ENCODE measurements around the gene LRRC40.
"Not testable (repeated sequence)": the region's sequence is repeated elsewhere in the genome, so short reads cannot be mapped to it uniquely, and the experiment has no call there.

The LRRC40 gene

GRCh38 chr1:70202173-70202758 is 3.1 kb downstream of the LRRC40 start:
- DNase-seq (ENCODE audit: low spot score) = no peak

DNA sequence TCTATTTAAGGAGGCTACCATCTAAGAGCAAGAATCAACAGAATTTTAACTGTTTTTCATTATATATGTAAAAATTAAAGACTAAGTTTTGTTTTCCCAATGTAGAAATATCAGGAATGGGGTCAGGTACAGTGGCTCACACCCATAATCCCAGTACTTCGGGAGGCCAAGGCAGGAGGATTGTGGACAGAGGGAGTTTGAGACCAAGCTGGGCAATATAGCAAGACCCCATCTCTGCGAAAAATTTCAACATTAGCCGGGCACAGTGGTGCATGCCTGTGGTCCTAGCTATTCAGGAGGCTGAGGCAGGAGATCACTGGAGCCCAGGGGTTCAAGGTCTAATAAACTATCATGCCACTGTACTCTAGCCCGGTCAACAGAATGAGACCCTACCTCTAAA is 5.3 kb downstream of the LRRC40 start:
- no peak for DNase-seq (ENCODE audit: low spot score)

DNA sequence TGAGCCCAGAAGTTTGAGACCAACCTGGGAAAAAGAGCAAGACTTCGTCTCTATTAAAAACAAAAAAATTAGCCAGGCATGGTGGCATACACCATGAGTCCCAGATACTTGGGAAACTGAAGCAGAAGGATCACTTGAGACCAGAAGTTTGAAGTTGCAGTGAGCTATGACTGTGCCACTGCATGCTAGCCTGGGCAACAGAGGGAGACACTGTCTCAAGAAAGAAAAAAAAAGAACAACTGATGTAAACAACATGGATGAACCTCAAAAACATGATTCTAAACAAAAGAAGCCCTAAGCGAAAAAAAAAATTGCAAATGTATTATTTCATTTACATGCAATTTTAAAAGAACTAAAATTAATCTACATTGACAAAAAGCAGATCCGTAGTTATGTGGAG is 9.0 kb downstream of the LRRC40 start:
- no peak for DNase-seq (ENCODE audit: low spot score)

DNA sequence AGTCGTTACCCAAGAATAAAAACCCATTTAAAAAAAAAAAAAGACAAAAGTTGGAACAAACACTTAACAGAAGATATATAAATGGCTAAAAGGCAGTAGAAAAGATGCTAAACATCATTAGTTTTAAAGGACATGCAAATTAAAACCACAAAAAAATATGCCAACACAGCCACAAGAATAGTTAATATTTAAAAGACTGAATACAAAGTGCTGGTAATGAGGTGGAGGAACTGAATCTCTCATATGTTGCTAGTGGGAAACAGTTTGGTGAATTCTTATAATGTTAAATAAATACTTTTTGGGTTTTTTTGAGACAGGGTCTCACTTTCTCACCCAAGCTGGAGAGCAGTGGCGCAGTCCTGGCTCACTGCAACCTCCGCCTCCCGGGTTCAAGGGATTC is 10.0 kb downstream of the LRRC40 start:
- no peak for DNase-seq (ENCODE audit: low spot score)

DNA sequence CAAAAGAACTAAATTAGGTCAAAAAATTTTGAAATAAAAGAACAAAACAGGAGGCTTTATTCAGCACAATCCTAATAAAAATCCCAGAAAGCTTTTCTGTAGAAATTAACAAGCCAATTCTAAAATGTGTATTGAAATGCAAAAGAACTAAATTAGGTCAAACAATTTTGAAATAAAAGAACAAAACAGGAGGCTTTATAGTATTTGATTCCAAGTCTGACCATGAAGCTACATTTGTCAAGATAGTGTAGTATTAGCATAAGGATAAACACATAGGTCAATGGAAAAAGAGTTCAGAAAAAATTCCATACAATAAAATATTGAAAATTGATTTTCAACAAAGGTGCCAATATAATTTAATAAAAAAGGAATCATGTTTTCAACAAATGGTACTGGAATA is 10.8 kb downstream of the LRRC40 start:
- DNase-seq (ENCODE audit: low spot score) = no peak

DNA sequence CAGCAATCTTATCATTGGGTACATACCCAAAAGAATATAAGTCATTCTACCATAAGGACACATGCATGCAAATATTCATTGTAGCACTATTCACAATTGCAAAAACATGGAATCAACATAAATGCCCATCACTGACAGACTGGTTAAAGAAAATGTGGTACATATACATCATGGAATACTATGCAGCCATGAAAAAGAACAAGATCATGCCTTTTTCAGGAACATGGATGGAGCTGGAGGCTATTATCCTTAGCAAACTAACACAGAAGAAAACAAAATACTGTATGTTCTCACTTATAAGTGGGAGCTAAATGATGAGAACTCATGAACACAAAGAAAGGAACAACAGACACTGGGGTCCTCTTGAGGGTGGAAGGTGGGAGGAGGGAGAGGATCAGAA is 12.9 kb downstream of the LRRC40 start:
- DNase-seq (ENCODE audit: low spot score) = not testable (repeated sequence)

GRCh38 chr1:70190180-70190579 is 15.2 kb downstream of the LRRC40 start:
- no peak for DNase-seq (ENCODE audit: low spot score)

- no peak for DNase-seq (ENCODE audit: low spot score)
These were observed 16.9 kb downstream of the LRRC40 start for GRCh38 chr1:70188522-70188921.

- not testable (repeated sequence) for DNase-seq (ENCODE audit: low spot score)
These were observed 20.2 kb downstream of the LRRC40 start for GRCh38 chr1:70185181-70185580.

GRCh38 chr1:70171512-70171911 is 33.9 kb downstream of the LRRC40 start:
- no peak for DNase-seq (ENCODE audit: low spot score)

GRCh38 chr1:70169018-70169839 is 36.1 kb downstream of the LRRC40 start:
- DNase-seq (ENCODE audit: low spot score) = no peak

- no peak for DNase-seq (ENCODE audit: low spot score)
These were observed 37.1 kb downstream of the LRRC40 start for GRCh38 chr1:70168283-70168682.

- no peak for DNase-seq (ENCODE audit: low spot score)
These were observed 41.0 kb downstream of the LRRC40 start for GRCh38 chr1:70164350-70164749.

GRCh38 chr1:70156529-70157120 is 48.8 kb downstream of the LRRC40 start:
- DNase-seq (ENCODE audit: low spot score) = no peak

GRCh38 chr1:70153739-70154138 is 51.6 kb downstream of the LRRC40 start:
- no peak for DNase-seq (ENCODE audit: low spot score)

DNA sequence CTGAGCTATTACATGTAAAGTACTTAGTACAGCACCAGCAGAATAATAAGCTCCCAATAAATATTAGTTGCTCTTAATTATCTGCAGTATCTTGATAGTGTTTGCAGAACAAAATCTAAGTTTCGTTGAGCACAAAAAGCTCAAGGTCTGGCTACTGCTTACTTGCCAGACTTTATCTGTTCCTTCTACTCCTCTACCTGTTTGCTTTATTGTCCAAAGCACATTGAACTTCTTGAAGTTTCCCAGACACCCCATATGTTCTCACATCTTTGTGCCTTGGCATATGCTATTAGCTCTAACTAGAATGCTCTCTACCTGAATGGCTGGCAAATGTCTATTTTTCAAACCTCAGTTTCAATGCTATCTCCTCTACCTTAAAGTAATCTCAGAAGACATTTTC is 54.9 kb downstream of the LRRC40 start:
- no peak for DNase-seq (ENCODE audit: low spot score)

DNA sequence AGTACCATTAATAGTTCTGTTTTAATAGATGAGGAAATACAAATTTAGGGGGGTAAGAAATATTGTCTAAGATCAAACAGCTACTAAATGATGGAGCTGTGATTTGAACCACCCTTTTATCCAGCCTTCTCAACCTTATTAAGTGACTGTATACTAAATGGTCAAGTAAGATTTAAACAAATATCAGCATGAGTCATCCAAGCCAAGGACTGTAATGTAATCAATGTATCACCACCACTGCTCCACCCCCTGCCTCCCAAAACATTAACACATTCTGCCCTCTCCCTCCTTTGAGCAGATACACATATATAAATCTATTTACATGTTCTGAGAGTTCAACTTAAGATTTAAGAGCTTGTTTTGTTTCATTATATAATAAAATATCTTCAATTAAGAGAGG is 58.9 kb downstream of the LRRC40 start:
- no peak for DNase-seq (ENCODE audit: low spot score)

DNA sequence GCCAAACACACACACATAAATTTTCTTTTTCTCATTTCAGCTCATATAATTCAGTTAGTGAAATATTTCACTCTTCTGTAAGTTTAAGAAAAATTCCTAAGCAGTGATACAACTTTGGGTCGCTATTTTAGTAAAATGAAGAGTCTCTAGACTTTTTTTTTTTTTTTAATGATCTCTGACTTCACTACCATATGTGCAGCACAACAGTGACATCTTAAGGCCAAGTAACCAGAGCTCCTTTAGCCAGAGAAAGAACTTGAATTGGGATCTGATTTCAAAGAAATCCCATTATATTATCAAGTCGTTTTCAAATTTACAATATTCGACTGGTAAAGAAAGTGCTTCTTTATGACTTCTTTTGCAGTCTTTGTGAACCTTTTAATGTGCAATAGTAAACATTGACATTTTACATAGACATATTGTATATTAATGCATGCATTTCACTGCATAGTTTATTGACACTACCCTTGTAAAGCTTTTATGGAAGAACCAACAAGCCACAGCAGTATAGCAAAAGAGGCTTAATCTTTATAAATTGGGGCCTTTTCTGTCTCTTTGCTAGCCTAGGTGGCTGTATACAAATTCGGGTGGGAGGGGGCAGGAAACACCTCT is 62.2 kb downstream of the LRRC40 start:
- no peak for DNase-seq (ENCODE audit: low spot score)

- DNase-seq (ENCODE audit: low spot score) = peak; percentile 30
These were observed 63.3 kb downstream of the LRRC40 start for GRCh38 chr1:70142075-70142474.

- no peak for DNase-seq (ENCODE audit: low spot score)
These were observed 64.5 kb downstream of the LRRC40 start for GRCh38 chr1:70140894-70141293.

DNA sequence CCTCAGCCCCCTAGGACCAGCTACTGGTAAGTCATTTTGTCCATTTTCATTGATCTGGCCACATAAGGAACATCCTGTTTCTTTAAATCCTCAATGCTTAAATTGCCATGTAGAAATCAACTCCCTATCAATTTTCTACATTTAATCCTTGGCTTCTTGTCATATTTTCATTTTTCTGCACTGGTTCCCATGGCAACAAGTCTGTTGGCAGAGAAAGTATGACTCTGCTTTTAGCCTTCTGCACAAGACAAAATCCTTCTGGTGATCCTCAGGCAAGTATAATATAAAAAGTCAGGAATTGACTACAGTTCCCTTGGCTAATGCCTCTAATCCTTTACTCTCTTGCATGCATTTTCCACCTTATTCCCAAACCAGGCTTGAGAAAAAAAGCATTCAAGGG is 65.0 kb downstream of the LRRC40 start:
- DNase-seq (ENCODE audit: low spot score) = peak; percentile 55

DNA sequence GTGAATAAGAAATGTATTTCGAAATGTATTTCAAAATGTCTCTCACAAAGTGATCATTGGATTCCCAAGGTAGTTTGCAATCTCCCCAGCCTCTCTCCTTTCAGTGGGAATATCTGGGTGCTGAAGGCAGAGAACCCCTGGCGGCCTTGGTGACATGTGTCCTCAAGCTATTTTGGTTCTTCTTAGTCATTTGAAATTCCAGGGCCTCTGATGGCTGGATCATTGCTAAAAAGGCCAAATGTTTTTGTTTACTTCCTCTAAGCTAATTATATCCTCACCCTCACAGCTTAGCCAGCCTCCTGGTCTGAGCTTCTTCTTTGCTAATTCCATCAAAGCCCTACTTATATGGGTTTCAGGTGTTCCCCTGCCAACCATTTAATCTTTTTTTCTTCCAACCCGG is 71.2 kb downstream of the LRRC40 start:
- no peak for DNase-seq (ENCODE audit: low spot score)

DNA sequence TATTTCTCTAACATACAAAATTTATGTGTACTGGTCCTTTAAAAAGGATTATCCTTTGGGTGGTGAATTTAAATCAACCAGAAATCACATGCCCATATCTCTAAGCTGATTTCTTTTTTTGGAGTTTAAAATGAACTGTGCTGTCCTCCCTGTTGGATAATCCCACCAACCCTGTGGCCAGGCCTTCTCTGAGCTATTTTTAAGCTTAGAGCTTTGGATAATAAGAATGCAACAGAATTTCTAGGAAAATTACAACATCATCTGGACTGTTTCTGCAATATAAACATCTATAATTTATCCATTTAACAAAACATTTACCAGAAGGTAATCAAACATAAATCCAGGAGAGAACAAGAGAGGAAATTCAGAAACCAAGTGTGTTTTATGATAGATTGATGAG is 88.3 kb downstream of the LRRC40 start:
- no peak for DNase-seq (ENCODE audit: low spot score)

Measured in Ammon's horn (tissue), 1 donor.